HL-60 (cell line): ENCODE results near the gene SPTBN5.

Source experiments
- DNase-seq, 2 experiments: peaks; one replicate each; pipeline ENCODE4 v3.0.0-alpha.2; 2010 to 2020; ENCODE audit warnings: low read depth in 1 of 2, low spot score in 1 of 2
- H3K27ac ChIP-seq: fragments of 250-450 bp; sonication (Bioruptor Pico); replicated peaks from 2 replicates; pipeline ENCODE4 v1.5.1; 2020; ENCODE audit warnings: mild to moderate bottlenecking, moderate library complexity
- H3K27me3 ChIP-seq: fragments of 250-450 bp; sonication (Bioruptor Pico); 2 replicates; pipeline ENCODE4 v1.5.1; 2021; ENCODE audit warnings: mild to moderate bottlenecking, moderate library complexity; ENCODE audit not compliant: insufficient read depth, poor library complexity, severe bottlenecking
- H3K4me3 ChIP-seq: replicated peaks from 2 replicates; pipeline ENCODE4 v1.5.1; 2011; ENCODE audit warnings: mild to moderate bottlenecking, control low read depth, low read length; ENCODE audit not compliant: insufficient read depth
- CTCF ChIP-seq: IDR thresholded peaks from one replicate; pipeline ENCODE4 v1.5.1; 2011; ENCODE audit warnings: low read length, control low read depth, inconsistent platforms; ENCODE audit not compliant: insufficient read depth
- GABPA ChIP-seq: IDR thresholded peaks from 2 replicates; pipeline ENCODE4 v1.6.1; 2012; ENCODE audit warnings: low read depth
- POLR2AphosphoS5 ChIP-seq: IDR thresholded peaks from 2 replicates; pipeline ENCODE4 v1.6.1; 2012; ENCODE audit warnings: low read depth
- REST ChIP-seq: IDR thresholded peaks from 2 replicates; pipeline ENCODE4 v1.6.1; 2012; ENCODE audit warnings: low read depth; ENCODE audit not compliant: insufficient replicate concordance
- SPI1 ChIP-seq: IDR thresholded peaks from 2 replicates; pipeline ENCODE4 v1.6.1; 2012; ENCODE audit warnings: low read depth, mild to moderate bottlenecking, borderline replicate concordance

Gene SPTBN5

GRCh38 chr15:41839781-41840491 lies 53.9 kb downstream of the SPTBN5 start:
- no peak overlapping the region for H3K4me3 ChIP-seq
- TF ChIP-seq GABPA: no peak
- TF ChIP-seq POLR2AphosphoS5: no peak
- no peak for TF ChIP-seq REST
- no peak overlapping the region for H3K27ac ChIP-seq
- no peak for DNase-seq
- H3K27me3 ChIP-seq: no peaks in the 10 kb centered on the region

- no peak for DNase-seq
- TF ChIP-seq REST (no peak), GABPA (no peak), POLR2AphosphoS5 (no peak), CTCF (no peak)
- H3K4me3 ChIP-seq: no peak within 1 kb of the TSS
- no peaks in the 10 kb centered on the region for H3K27me3 ChIP-seq
- H3K27ac ChIP-seq: no peak within 1 kb of the TSS
Observed at GRCh38 chr15:41838400-41838897, 55.4 kb downstream of the SPTBN5 start, which contains the start of gene PLA2G4B. Gene PLA2G4B (plus strand): TSS chr15:41838847. CDS start chr15:41838914, 67 bp downstream.

DNA sequence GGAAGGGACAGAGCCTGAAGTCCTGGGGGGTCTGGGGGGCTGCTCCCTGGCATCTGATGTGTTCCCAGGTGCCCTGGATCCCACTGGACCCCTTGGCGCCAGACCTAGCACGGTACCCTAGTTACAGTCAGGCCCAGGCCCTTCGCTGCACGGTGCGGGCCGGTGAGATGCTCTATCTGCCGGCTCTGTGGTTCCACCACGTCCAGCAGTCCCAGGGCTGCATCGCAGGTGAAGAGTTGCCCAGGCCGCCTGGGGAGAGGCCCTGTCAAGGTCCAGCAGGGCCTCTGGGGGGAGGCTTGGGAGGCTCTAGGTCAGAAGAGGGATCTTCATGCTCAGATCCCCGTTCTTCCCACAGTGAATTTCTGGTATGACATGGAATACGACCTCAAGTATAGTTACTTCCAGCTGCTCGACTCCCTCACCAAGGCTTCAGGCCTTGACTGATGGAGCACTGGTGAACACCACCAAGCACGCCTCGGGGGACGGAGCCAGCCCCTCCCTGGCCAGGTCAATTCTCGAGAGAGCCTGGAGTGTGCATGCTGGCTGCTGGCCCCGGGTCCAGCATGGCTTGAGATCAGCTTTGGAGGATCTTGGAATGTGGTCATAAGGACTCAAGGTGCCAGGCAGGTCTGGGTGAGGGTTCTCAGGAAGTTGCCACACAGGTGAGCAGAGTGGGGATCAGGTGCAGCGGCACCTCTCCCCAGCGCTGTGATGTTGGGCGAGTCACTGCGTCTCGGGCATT lies 57.0 kb downstream of the SPTBN5 start:
- Histone ChIP-seq H3K27ac (no peak overlapping the region), H3K4me3 (no peak overlapping the region), H3K27me3 (no peaks in the 10 kb centered on the region)
- DNase-seq: no peak
- TF ChIP-seq POLR2AphosphoS5: no peak
- no peak for TF ChIP-seq SPI1
- TF ChIP-seq REST: no peak
- no peak for TF ChIP-seq CTCF
- no peak for TF ChIP-seq GABPA
